T-helper 17 cell (primary cell): ENCODE data around the gene ZAP70. TPM values are rescaled to one million over a fixed set of nuclear protein-coding genes. Genes with fewer than 3 reads are reported as not detected.

ENCODE experiments used
- ATAC-seq: fragments of 150-1000 bp; cut with Tn5 transposase; 2 replicates; pipeline ENCODE4 v1.10.0; 2021; ENCODE audit warnings: mild to moderate bottlenecking, moderate library complexity
- DNase-seq, 3 donors: peaks; one replicate each; pipeline versions ENCODE4 v3.0.0 to v3.0.0-alpha.2; 2020 to 2021
- H3K9me3 ChIP-seq: one replicate; pipeline ENCODE4 v1.7.0; 2013; ENCODE audit warnings: low read length, mild to moderate bottlenecking; ENCODE audit not compliant: control insufficient read depth, poor library complexity, severe bottlenecking
- H3K27ac Mint-ChIP-seq: one replicate; pipeline ENCODE4 v1.8.0; 2022; ENCODE audit warnings: mild to moderate bottlenecking, moderate library complexity, mixed read lengths
- H3K27me3 Mint-ChIP-seq: one replicate; pipeline ENCODE4 v1.8.0; 2022; ENCODE audit warnings: mixed read lengths
- H3K36me3 Mint-ChIP-seq: one replicate; pipeline ENCODE4 v1.8.0; 2022; ENCODE audit warnings: low read depth, mixed read lengths
- H3K4me1 Mint-ChIP-seq: one replicate; pipeline ENCODE4 v1.8.0; 2022; ENCODE audit warnings: mild to moderate bottlenecking, mixed read lengths
- H3K4me3 Mint-ChIP-seq: one replicate; pipeline ENCODE4 v1.8.0; 2022; ENCODE audit warnings: mild to moderate bottlenecking, moderate library complexity, mixed read lengths
- total RNA-seq, 4 donors: library from RNA in 2 of 4; stranded (reverse) in 2 of 4; gene quantifications; one replicate each; pipeline ENCODE4 v1.2.3 and lab custom pipeline; 2022 to 2026

ZAP70 gene
- total RNA-seq, 2 donors from 2014 or later, result 406 to 439 TPM

GRCh38 chr2:97785818-97786217 is 72.4 kb downstream of the ZAP70 start:
- no peaks in the 10 kb centered on the region for H3K9me3 ChIP-seq
- Mint-ChIP-seq H3K4me3 (no peak overlapping the region), H3K4me1 (peaks cover 8% of the 10 kb centered on the region), H3K27me3 (no peaks in the 10 kb centered on the region), H3K36me3 (peaks cover 4% of the 10 kb centered on the region), H3K27ac (no peak overlapping the region)
- ATAC-seq, result no peak
- no peak for DNase-seq

DNA sequence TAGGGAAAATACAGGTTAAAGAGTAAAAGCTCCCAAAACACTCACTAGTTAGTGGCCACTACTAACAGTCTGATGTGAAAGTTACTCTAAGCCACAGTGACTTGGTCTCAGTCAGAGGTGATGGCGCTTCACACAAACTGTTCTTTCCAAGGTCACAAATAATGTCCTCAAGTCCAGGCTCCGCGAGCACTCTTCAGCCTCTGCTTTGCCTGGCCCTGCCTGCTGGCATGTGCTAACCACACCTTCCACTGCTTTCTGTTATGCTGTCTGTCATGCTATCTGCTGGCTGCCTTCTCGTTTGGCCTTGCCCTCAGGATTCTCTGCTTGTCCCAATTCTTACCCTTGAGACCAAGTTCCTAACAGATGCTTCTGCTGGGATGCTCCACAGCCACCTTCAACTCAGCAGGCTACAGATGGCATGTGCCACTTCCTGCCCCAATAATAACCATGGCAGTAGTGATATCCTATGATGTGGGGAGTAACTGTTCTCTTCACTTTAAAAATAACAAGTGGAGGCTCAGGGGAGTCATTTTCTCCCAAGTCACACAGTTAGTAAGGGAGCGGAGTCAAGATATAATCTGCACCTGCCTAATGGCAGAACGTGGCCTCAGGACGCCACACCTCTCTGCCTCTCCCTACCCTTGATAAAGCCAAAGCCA is 75.7 kb downstream of the ZAP70 start:
- Mint-ChIP-seq H3K4me3 (no peak overlapping the region), H3K27me3 (no peaks in the 10 kb centered on the region), H3K4me1 (peaks cover 8% of the 10 kb centered on the region), H3K36me3 (peaks cover 4% of the 10 kb centered on the region), H3K27ac (no peak overlapping the region)
- DNase-seq, result no peak
- ATAC-seq, result no peak
- no peaks in the 10 kb centered on the region for H3K9me3 ChIP-seq

Other genes starting within 250 kb of the ZAP70 start
- gene ANKRD36B, start 123.7 kb upstream of the ZAP70 start, total RNA-seq, result 10 to 100 TPM; 66.6 to 74.4 TPM
- gene COX5B, start 67.5 kb upstream of the ZAP70 start, total RNA-seq, result 100 to 1,000 TPM; 112 to 122 TPM
- gene ACTR1B, start 49.5 kb upstream of the ZAP70 start, total RNA-seq, result 10 to 100 TPM; 90.9 to 98.0 TPM
- gene C2orf92, start 43.9 kb upstream of the ZAP70 start, total RNA-seq, result 10 to 100 TPM; 12.5 to 13.5 TPM